ENCODE results near the gene PLIN4.

Gene PLIN4

DNA sequence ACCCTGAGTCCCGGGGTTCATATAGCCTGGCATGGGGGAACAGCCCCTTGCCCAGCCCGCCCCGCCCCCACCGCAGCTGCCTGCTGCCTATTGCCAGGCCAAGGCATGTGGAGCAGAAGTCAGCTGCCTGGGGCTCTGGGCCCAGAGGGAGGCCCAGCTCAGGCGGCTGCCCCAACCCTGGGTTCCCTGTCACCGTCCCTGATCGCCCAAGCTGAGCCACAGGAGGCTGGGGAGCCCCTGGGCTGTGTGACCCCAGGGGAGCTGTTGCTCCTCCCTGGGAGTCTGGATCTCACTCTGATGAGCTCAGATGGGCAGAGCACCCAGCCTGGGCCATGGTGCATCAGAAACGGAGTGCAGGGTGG lies 1.4 kb downstream of the PLIN4 start:
- Histone ChIP-seq H3K4me3 (ENCODE audit: low read length) (no peak overlapping the region), H4K20me1 (ENCODE audit: control insufficient read depth, insufficient read depth, low read depth, low read length) (no peaks in the 10 kb centered on the region), H3K27ac (ENCODE audit: low read depth, low read length) (no peak overlapping the region), H3K4me1 (ENCODE audit: control insufficient read depth, low read length) (no peaks in the 10 kb centered on the region), H3K27me3 (ENCODE audit: control insufficient read depth, low read length) (no peaks in the 10 kb centered on the region), H3K9me3 (ENCODE audit: control insufficient read depth, insufficient read depth, low read length) (no peaks in the 10 kb centered on the region), H3K9me2 (replicated peaks; ENCODE audit: control insufficient read depth, low read length) (no peaks in the 10 kb centered on the region), H3K4me2 (ENCODE audit: low read length) (no peak overlapping the region), H3F3A (ENCODE audit: control insufficient read depth, insufficient read depth) (no peaks in the 10 kb centered on the region), H3K36me3 (ENCODE audit: control insufficient read depth, low read length) (no peaks in the 10 kb centered on the region), H3K79me2 (ENCODE audit: control insufficient read depth, low read length) (no peaks in the 10 kb centered on the region)
- TF ChIP-seq, protein P1, sequence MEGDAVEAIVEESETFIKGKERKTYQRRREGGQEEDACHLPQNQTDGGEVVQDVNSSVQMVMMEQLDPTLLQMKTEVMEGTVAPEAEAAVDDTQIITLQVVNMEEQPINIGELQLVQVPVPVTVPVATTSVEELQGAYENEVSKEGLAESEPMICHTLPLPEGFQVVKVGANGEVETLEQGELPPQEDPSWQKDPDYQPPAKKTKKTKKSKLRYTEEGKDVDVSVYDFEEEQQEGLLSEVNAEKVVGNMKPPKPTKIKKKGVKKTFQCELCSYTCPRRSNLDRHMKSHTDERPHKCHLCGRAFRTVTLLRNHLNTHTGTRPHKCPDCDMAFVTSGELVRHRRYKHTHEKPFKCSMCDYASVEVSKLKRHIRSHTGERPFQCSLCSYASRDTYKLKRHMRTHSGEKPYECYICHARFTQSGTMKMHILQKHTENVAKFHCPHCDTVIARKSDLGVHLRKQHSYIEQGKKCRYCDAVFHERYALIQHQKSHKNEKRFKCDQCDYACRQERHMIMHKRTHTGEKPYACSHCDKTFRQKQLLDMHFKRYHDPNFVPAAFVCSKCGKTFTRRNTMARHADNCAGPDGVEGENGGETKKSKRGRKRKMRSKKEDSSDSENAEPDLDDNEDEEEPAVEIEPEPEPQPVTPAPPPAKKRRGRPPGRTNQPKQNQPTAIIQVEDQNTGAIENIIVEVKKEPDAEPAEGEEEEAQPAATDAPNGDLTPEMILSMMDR (IDR thresholded peaks at IDR 0.05; ENCODE audit: low read depth, low read length, poor library complexity, severe bottlenecking), result no peak
- TF ChIP-seq EZH2phosphoT487 (IDR thresholded peaks at IDR 0.05; ENCODE audit: borderline replicate concordance, low read length), result no peak

DNA sequence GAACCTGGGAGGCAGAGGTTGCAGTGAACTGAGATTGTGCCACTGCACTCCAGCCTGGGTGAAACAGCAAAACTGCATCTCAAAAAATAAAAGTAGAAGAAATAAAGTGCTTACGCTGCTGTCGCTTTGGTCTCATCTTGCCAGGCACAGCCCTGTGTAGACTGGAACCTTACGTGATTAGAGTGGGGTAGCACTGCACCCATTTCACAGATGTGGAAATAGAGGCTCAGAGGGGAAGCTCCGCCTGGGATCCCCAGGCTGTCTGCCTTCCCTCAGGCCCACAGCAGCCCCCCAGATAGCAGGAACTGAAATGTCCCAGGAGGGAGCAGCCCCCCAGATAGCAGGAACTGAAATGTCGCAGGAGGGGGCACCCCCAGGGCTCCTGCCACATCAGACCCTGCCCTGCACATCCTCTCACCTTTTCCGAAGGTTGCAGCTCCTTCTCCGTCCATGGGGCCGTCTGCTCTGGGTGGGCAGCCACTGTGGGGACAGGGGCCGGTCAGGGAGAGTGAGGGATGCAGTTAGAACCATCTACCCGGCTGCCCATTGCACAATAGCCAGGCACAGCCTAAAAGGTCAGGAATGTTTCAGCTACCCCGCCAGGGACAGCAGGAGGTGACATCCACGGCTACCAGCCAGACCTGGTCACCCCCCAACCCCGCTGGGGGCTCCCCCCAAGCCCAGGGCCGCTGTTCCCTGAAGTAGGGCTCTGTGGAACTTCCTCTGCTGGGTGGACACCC lies 1.9 kb downstream of the PLIN4 start:
- Histone ChIP-seq H3K4me3 (ENCODE audit: low read length) (no peak overlapping the region), H3K9me3 (ENCODE audit: control insufficient read depth, insufficient read depth, low read length) (no peaks in the 10 kb centered on the region), H3F3A (ENCODE audit: control insufficient read depth, insufficient read depth) (no peaks in the 10 kb centered on the region), H3K27me3 (ENCODE audit: control insufficient read depth, low read length) (no peaks in the 10 kb centered on the region), H4K20me1 (ENCODE audit: control insufficient read depth, insufficient read depth, low read depth, low read length) (no peaks in the 10 kb centered on the region), H3K4me2 (ENCODE audit: low read length) (no peak overlapping the region), H3K9me2 (replicated peaks; ENCODE audit: control insufficient read depth, low read length) (no peaks in the 10 kb centered on the region), H3K36me3 (ENCODE audit: control insufficient read depth, low read length) (no peaks in the 10 kb centered on the region), H3K27ac (ENCODE audit: low read depth, low read length) (no peak overlapping the region), H3K79me2 (ENCODE audit: control insufficient read depth, low read length) (no peaks in the 10 kb centered on the region), H3K4me1 (ENCODE audit: control insufficient read depth, low read length) (no peaks in the 10 kb centered on the region)
- no peak for TF ChIP-seq EZH2phosphoT487 (IDR thresholded peaks at IDR 0.05; ENCODE audit: borderline replicate concordance, low read length)
- TF ChIP-seq, protein P1 (IDR thresholded peaks at IDR 0.05; ENCODE audit: low read depth, low read length, poor library complexity, severe bottlenecking), result no peak

DNA sequence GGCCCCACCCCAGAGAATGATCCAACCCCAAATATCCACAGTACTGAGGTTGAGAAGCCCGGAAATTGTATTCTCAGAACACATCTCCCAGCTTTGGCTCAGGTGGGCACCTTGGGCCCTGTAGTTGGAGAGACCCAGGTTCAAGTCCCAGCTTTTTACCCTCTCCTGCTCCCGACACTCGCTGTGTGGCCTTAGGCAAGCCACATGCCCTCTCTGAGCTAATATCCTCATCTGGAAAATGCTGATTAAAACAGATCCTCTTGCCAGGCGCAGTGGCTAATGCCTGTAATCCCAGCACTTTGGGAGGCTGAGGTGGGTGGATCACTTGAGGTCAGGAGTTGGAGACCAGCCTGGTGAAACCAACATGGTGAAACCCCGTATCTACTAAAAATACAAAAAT lies 2.6 kb downstream of the PLIN4 start:
- H3K27me3 ChIP-seq (ENCODE audit: control insufficient read depth, low read length), result no peaks in the 10 kb centered on the region
- H4K20me1 ChIP-seq (ENCODE audit: control insufficient read depth, insufficient read depth, low read depth, low read length), result no peaks in the 10 kb centered on the region
- H3K4me3 ChIP-seq (ENCODE audit: low read length), result no peak overlapping the region
- no peaks in the 10 kb centered on the region for H3K79me2 ChIP-seq (ENCODE audit: control insufficient read depth, low read length)
- no peaks in the 10 kb centered on the region for H3K9me2 ChIP-seq (replicated peaks; ENCODE audit: control insufficient read depth, low read length)
- H3K27ac ChIP-seq (ENCODE audit: low read depth, low read length), result no peak overlapping the region
- no peak overlapping the region for H3K4me2 ChIP-seq (ENCODE audit: low read length)
- TF ChIP-seq, protein P1 (IDR thresholded peaks at IDR 0.05; ENCODE audit: low read depth, low read length, poor library complexity, severe bottlenecking), result no peak
- TF ChIP-seq EZH2phosphoT487 (IDR thresholded peaks at IDR 0.05; ENCODE audit: borderline replicate concordance, low read length), result no peak
- no peaks in the 10 kb centered on the region for H3F3A ChIP-seq (ENCODE audit: control insufficient read depth, insufficient read depth)
- H3K36me3 ChIP-seq (ENCODE audit: control insufficient read depth, low read length), result no peaks in the 10 kb centered on the region
- no peaks in the 10 kb centered on the region for H3K9me3 ChIP-seq (ENCODE audit: control insufficient read depth, insufficient read depth, low read length)
- no peaks in the 10 kb centered on the region for H3K4me1 ChIP-seq (ENCODE audit: control insufficient read depth, low read length)
